H9 (cell line): ENCODE measurements around the gene HNRNPH1. TPM values are rescaled to one million over a fixed set of nuclear protein-coding genes. Genes with fewer than 3 reads are reported as not detected.

ENCODE experiments used
- DNase-seq: peaks from one replicate; pipeline ENCODE4 v3.0.0-alpha.2; 2017
- H2AFZ ChIP-seq: one replicate; pipeline ENCODE4 v1.6.1; 2013; ENCODE audit warnings: mild to moderate bottlenecking, low read length, control low read depth, moderate library complexity
- H2AK5ac ChIP-seq: 2 replicates; pipeline ENCODE4 v1.6.1; 2013; ENCODE audit warnings: low read length, control low read depth, mixed read lengths; ENCODE audit not compliant: insufficient read length
- H2BK120ac ChIP-seq: one replicate; pipeline ENCODE4 v1.6.1; 2013; ENCODE audit warnings: low read depth, mild to moderate bottlenecking, low read length, control low read depth, inconsistent platforms; ENCODE audit not compliant: poor library complexity, severe bottlenecking
- H2BK12ac ChIP-seq: 2 replicates; pipeline ENCODE4 v1.6.1; 2013; ENCODE audit warnings: low read length, control low read depth, mixed read lengths, low read depth; ENCODE audit not compliant: insufficient read length
- H2BK15ac ChIP-seq: 2 replicates; pipeline ENCODE4 v1.6.1; 2013; ENCODE audit warnings: low read depth, low read length, control low read depth
- H2BK20ac ChIP-seq: one replicate; pipeline ENCODE4 v1.6.1; 2013; ENCODE audit warnings: low read depth, mild to moderate bottlenecking, low read length, control low read depth, inconsistent platforms; ENCODE audit not compliant: poor library complexity, severe bottlenecking
- H2BK5ac ChIP-seq: 2 replicates; pipeline ENCODE4 v1.6.1; 2013; ENCODE audit warnings: low read length, control low read depth, mixed read lengths; ENCODE audit not compliant: insufficient read length
- H3K14ac ChIP-seq: 2 replicates; pipeline ENCODE4 v1.6.1; 2013; ENCODE audit warnings: low read length, control low read depth; ENCODE audit not compliant: insufficient read depth
- H3K18ac ChIP-seq: 2 replicates; pipeline ENCODE4 v1.6.1; 2013; ENCODE audit warnings: low read depth, mild to moderate bottlenecking, mixed read lengths, low read length, control low read depth; ENCODE audit not compliant: insufficient read length
- H3K23ac ChIP-seq: 2 replicates; pipeline ENCODE4 v1.6.1; 2013; ENCODE audit warnings: low read length, control low read depth, mixed read lengths, low read depth; ENCODE audit not compliant: insufficient read length
- H3K23me2 ChIP-seq: 2 replicates; pipeline ENCODE4 v1.6.1; 2013; ENCODE audit warnings: low read depth, mild to moderate bottlenecking, mixed read lengths, low read length, control low read depth; ENCODE audit not compliant: insufficient read length, poor library complexity, severe bottlenecking
- H3K27ac ChIP-seq: 2 replicates; pipeline ENCODE4 v1.5.1; 2013; ENCODE audit warnings: low read length, control low read depth, mixed read lengths, low read depth; ENCODE audit not compliant: insufficient read length
- H3K27me3 ChIP-seq: 2 replicates; pipeline ENCODE4 v1.6.1; 2013; ENCODE audit warnings: low read length, control low read depth, inconsistent platforms; ENCODE audit not compliant: insufficient read depth
- H3K4ac ChIP-seq: 2 replicates; pipeline ENCODE4 v1.6.1; 2013; ENCODE audit warnings: low read depth, mild to moderate bottlenecking, control low read depth, inconsistent platforms, low read length, moderate library complexity
- H3K4me1 ChIP-seq: 2 replicates; pipeline ENCODE4 v1.6.1; 2013; ENCODE audit warnings: low read length, control low read depth, inconsistent platforms; ENCODE audit not compliant: insufficient read depth
- H3K4me2 ChIP-seq: 2 replicates; pipeline ENCODE4 v1.6.1; 2013; ENCODE audit warnings: low read length, control low read depth, mixed read lengths; ENCODE audit not compliant: insufficient read length, insufficient read depth
- H3K56ac ChIP-seq: 2 replicates; pipeline ENCODE4 v1.6.1; 2013; ENCODE audit warnings: low read depth, mild to moderate bottlenecking, mixed read lengths, low read length, control low read depth; ENCODE audit not compliant: insufficient read length
- H3K79me1 ChIP-seq: 2 replicates; pipeline ENCODE4 v1.6.1; 2013; ENCODE audit warnings: low read depth, mild to moderate bottlenecking, moderate library complexity, low read length, control low read depth, inconsistent platforms; ENCODE audit not compliant: insufficient read depth, poor library complexity, severe bottlenecking
- H3K79me2 ChIP-seq: 2 replicates; pipeline ENCODE4 v1.6.1; 2013; ENCODE audit warnings: low read length, control low read depth, inconsistent platforms; ENCODE audit not compliant: insufficient read depth
- H3K9ac ChIP-seq: 2 replicates; pipeline ENCODE4 v1.6.1; 2013; ENCODE audit warnings: low read length, control low read depth, mixed read lengths; ENCODE audit not compliant: insufficient read length; ENCODE audit errors: extremely low read depth
- H3K9me3 ChIP-seq: one replicate; pipeline ENCODE4 v1.6.1; 2013; ENCODE audit warnings: low read depth, low read length, inconsistent platforms; ENCODE audit not compliant: control insufficient read depth
- H3T11ph ChIP-seq: one replicate; pipeline ENCODE4 v1.6.1; 2013; ENCODE audit warnings: mild to moderate bottlenecking, low read length, control low read depth, inconsistent platforms
- H4K20me1 ChIP-seq: one replicate; pipeline ENCODE4 v1.6.1; 2013; ENCODE audit not compliant: control insufficient read depth, insufficient read length, insufficient read depth
- H4K5ac ChIP-seq: 2 replicates; pipeline ENCODE4 v1.6.1; 2013; ENCODE audit warnings: low read depth, mild to moderate bottlenecking, mixed read lengths, low read length, control low read depth; ENCODE audit not compliant: insufficient read length
- H4K8ac ChIP-seq: replicated peaks from 2 replicates; pipeline ENCODE4 v1.6.1; 2013; ENCODE audit warnings: low read length, control low read depth, mixed read lengths, low read depth; ENCODE audit not compliant: insufficient read length
- H4K91ac ChIP-seq: 2 replicates; pipeline ENCODE4 v1.6.1; 2013; ENCODE audit warnings: low read depth, mild to moderate bottlenecking, moderate library complexity, mixed read lengths, low read length, control low read depth; ENCODE audit not compliant: insufficient read length
- H3K27ac Mint-ChIP-seq, 3 experiments: 2 replicates in 2 of 3; 3 replicates in 1 of 3; pipeline ENCODE4 v1.8.0; 2020 to 2021; ENCODE audit warnings: mixed read lengths in 3 of 3, mild to moderate bottlenecking in 1 of 3, moderate library complexity in 1 of 3
- H3K27me3 Mint-ChIP-seq: 2 replicates; pipeline ENCODE4 v1.8.0; 2021; ENCODE audit warnings: low read depth, mild to moderate bottlenecking, moderate library complexity, mixed read lengths
- H3K36me3 Mint-ChIP-seq, 3 experiments: 2 replicates in 2 of 3; 3 replicates in 1 of 3; pipeline ENCODE4 v1.8.0; 2020 to 2021; ENCODE audit warnings: low read depth in 3 of 3, mixed read lengths in 3 of 3; ENCODE audit not compliant: insufficient read depth in 1 of 3
- H3K4me1 Mint-ChIP-seq, 2 experiments: 2 replicates each; pipeline ENCODE4 v1.8.0; 2020; ENCODE audit warnings: mixed read lengths in 2 of 2
- H3K4me3 Mint-ChIP-seq, 2 experiments: 2 replicates in 1 of 2; 3 replicates in 1 of 2; pipeline ENCODE4 v1.8.0; 2020 to 2021; ENCODE audit warnings: mild to moderate bottlenecking in 2 of 2, mixed read lengths in 2 of 2, moderate library complexity in 1 of 2
- H3K9me3 Mint-ChIP-seq, 2 experiments: 2 replicates in 1 of 2; 3 replicates in 1 of 2; pipeline ENCODE4 v1.8.0; 2020; ENCODE audit warnings: mild to moderate bottlenecking in 2 of 2, mixed read lengths in 2 of 2, moderate library complexity in 1 of 2
- WGBS: extraction: QIAGEN DNeasy Blood & Tissue Kit; methylation state at CpG from one replicate; pipeline ENCODE4 v1.1.7; 2013; ENCODE audit warnings: missing lambda C conversion rate, low lambda C conversion rate, mixed read lengths; ENCODE audit not compliant: insufficient read length; ENCODE audit errors: extremely low coverage; 5-methylcytosine and 5-hydroxymethylcytosine counted together
- total RNA-seq: library from RNA; stranded (reverse); gene quantifications from 2 replicates; pipeline ENCODE4 v1.2.1, GENCODE V29; 2021
- TF ChIP-seq, protein P1 (sequence below): fragments of 200-600 bp; sonication (generic); conservative IDR thresholded peaks from 3 replicates; pipeline ENCODE4 v1.8.0; 2021; ENCODE audit warnings: antibody characterized with exemption, mild to moderate bottlenecking

HNRNPH1 gene
- total RNA-seq, 1 experiment from 2014 or later, result 1,066 TPM

DNA sequence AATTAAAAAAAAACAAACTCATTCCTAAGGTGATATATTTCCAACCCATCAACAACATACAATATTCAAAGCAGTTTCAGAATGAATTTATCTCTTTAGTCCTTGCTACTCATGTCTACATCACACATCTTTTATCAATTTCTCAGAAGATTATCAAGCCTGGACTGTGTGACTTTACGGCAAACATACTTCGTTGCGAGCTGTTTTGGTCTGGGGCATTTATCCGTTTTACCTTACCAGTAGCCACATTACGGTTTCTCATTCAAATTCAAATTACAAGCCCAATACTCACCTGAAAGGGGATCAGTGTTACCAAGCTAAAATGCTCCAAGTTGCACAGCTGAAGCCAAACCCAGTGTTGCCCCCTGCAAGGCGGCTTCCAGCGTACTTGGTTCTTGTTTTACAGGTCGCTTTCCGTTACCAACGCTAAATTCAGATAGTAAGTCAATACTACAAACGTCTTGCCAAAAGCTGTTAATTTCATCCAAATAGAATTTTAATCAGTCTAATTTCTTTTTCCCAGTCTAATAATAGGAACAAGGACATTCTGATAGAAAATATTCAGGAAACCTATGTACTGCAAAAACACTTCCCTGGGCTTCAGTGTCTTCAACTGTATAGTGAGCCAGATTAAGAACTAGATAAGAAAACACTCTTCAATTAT, 1.8 kb downstream of the HNRNPH1 start:
- no peak overlapping the region for H2BK5ac ChIP-seq
- H3K27ac ChIP-seq, result no peak overlapping the region
- Mint-ChIP-seq H3K27ac (peak overlapping the region; percentile 54 to 93 (median 92); a peak in 5 of 7 replicates), H3K4me1 (peaks cover 47 to 53% of the 10 kb centered on the region in 2 experiments), H3K36me3 (peaks cover 55 to 67% (median 66%) of the 10 kb centered on the region in 3 experiments), H3K27me3 (peaks cover 3% of the 10 kb centered on the region; the same call in 1 of the 2 replicates), H3K9me3 (peaks cover 2 to 3% of the 10 kb centered on the region in 2 experiments; a peak in 3 of 5 replicates), H3K4me3 (peak overlapping the region; percentile 93 to 98)
- no peak overlapping the region for H2BK15ac ChIP-seq
- H4K91ac ChIP-seq, result no peak overlapping the region
- H3K4me1 ChIP-seq, result peaks cover 7% of the 10 kb centered on the region
- H3K9ac ChIP-seq, result peak overlapping the region; percentile 70
- H2BK20ac ChIP-seq, result no peak overlapping the region
- no peak overlapping the region for H3T11ph ChIP-seq
- H3K4me2 ChIP-seq, result peak overlapping the region; percentile 91
- no peaks in the 10 kb centered on the region for H3K27me3 ChIP-seq
- no peak overlapping the region for H3K4ac ChIP-seq
- H4K5ac ChIP-seq, result no peak overlapping the region
- H3K14ac ChIP-seq, result no peak overlapping the region
- H3K23me2 ChIP-seq, result peaks cover 9% of the 10 kb centered on the region
- H3K9me3 ChIP-seq, result no peaks in the 10 kb centered on the region
- H3K56ac ChIP-seq, result no peak overlapping the region
- DNase-seq, result no peak
- no CpG with 5 or more reads among the region's 11 CpGs for WGBS
- no peak overlapping the region for H3K23ac ChIP-seq
- H3K79me2 ChIP-seq, result peaks cover 29% of the 10 kb centered on the region
- H3K79me1 ChIP-seq, result peaks cover 10% of the 10 kb centered on the region
- H2BK12ac ChIP-seq, result no peak overlapping the region
- H2BK120ac ChIP-seq, result no peak overlapping the region
- no peak overlapping the region for H4K8ac ChIP-seq
- H2AFZ ChIP-seq, result no peak overlapping the region
- no peak overlapping the region for H3K18ac ChIP-seq
- TF ChIP-seq, protein P1, sequence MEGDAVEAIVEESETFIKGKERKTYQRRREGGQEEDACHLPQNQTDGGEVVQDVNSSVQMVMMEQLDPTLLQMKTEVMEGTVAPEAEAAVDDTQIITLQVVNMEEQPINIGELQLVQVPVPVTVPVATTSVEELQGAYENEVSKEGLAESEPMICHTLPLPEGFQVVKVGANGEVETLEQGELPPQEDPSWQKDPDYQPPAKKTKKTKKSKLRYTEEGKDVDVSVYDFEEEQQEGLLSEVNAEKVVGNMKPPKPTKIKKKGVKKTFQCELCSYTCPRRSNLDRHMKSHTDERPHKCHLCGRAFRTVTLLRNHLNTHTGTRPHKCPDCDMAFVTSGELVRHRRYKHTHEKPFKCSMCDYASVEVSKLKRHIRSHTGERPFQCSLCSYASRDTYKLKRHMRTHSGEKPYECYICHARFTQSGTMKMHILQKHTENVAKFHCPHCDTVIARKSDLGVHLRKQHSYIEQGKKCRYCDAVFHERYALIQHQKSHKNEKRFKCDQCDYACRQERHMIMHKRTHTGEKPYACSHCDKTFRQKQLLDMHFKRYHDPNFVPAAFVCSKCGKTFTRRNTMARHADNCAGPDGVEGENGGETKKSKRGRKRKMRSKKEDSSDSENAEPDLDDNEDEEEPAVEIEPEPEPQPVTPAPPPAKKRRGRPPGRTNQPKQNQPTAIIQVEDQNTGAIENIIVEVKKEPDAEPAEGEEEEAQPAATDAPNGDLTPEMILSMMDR, result no peak
- H2AK5ac ChIP-seq, result no peak overlapping the region
- H4K20me1 ChIP-seq, result no peaks in the 10 kb centered on the region
